Endothelial cell of umbilical vein (primary cell): ENCODE measurements around the gene NLRP3. TPM values are rescaled to one million over a fixed set of nuclear protein-coding genes. Genes with fewer than 3 reads are reported as not detected.

Experiments used
- BruUV-seq: library from RNA; stranded (reverse); fragments of 400-500 nt; replicated peaks from 2 replicates; lab custom pipeline; 2021; lab: Mats Ljungman, UMichigan
- CTCF ChIA-PET: fragments of 300-600, 350-600 bp; sonication (Branson Sonifier 250); formaldehyde crosslinking; loops from one replicate; lab custom pipeline; 2021; ENCODE audit warnings: antibody characterized with exemption, inconsistent platforms; lab: Charles Lee
- POLR2A ChIA-PET: fragments of 300-600, 350-600 bp; sonication (Branson Sonifier 250); formaldehyde crosslinking; loops from one replicate; lab custom pipeline; 2021; ENCODE audit warnings: antibody characterized with exemption, inconsistent platforms; lab: Charles Lee
- DNase-seq: peaks from one replicate; pipeline ENCODE4 v3.0.0-alpha.2; 2011; ENCODE audit warnings: low read depth, low spot score
- FAIRE-seq: peaks from 2 replicates; lab custom pipeline; 2011; peaks lifted over from hg19 to GRCh38; lab: Jason Lieb, UNC
- H2AFZ ChIP-seq: 2 replicates; pipeline ENCODE4 v1.6.0; 2012; ENCODE audit warnings: low read depth, low read length, control low read depth, inconsistent platforms
- H3K27ac ChIP-seq: 2 replicates; pipeline ENCODE4 v1.5.1; 2011; ENCODE audit warnings: low read depth, mild to moderate bottlenecking, control low read depth, low read length, moderate library complexity; ENCODE audit not compliant: insufficient read depth
- H3K27me3 ChIP-seq, 2 experiments: 2 replicates each; pipeline versions ENCODE4 v1.6.0 to v1.6.1; 2011; ENCODE audit warnings: low read length in 2 of 2, mixed read lengths in 1 of 2; ENCODE audit not compliant: control insufficient read depth in 2 of 2, insufficient read depth in 2 of 2
- H3K36me3 ChIP-seq, 2 experiments: 2 replicates in 1 of 2; 3 replicates in 1 of 2; pipeline ENCODE4 v1.5.1; 2011; ENCODE audit warnings: low read length in 2 of 2, mild to moderate bottlenecking in 1 of 2, moderate library complexity in 1 of 2; ENCODE audit not compliant: control insufficient read depth in 2 of 2, insufficient read depth in 2 of 2; ENCODE audit errors: extremely low read depth in 1 of 2
- H3K4me1 ChIP-seq: 3 replicates; pipeline ENCODE4 v1.5.1; 2011; ENCODE audit warnings: mild to moderate bottlenecking, low read length; ENCODE audit not compliant: control insufficient read depth, insufficient read depth; ENCODE audit errors: extremely low read depth
- H3K4me2 ChIP-seq: 2 replicates; pipeline ENCODE4 v1.6.1; 2011; ENCODE audit warnings: low read length, control low read depth, mixed read lengths; ENCODE audit not compliant: insufficient read depth
- H3K4me3 ChIP-seq, 3 experiments: fragments of 200-600 bp in 1 of 3; sonication (generic), shearing (Covaris generic) in 1 of 3; replicated peaks in 1 of 3; 2 replicates each; pipeline ENCODE4 v1.5.1; 2011 to 2016; ENCODE audit warnings: control low read depth in 3 of 3, low read length in 3 of 3, mild to moderate bottlenecking in 2 of 3, inconsistent platforms in 1 of 3, low read depth in 1 of 3, moderate library complexity in 1 of 3; ENCODE audit not compliant: insufficient read depth in 1 of 3
- H3K79me2 ChIP-seq: 2 replicates; pipeline ENCODE4 v1.6.0; 2012; ENCODE audit warnings: low read length, inconsistent platforms; ENCODE audit not compliant: control insufficient read depth, insufficient read depth
- H3K9ac ChIP-seq: replicated peaks from 2 replicates; pipeline ENCODE3; 2011; ENCODE audit warnings: low read length, control low read depth; ENCODE audit not compliant: insufficient read depth; ENCODE audit errors: extremely low read depth
- H3K9me1 ChIP-seq: replicated peaks from 3 replicates; pipeline ENCODE4 v1.6.0; 2011; ENCODE audit warnings: mild to moderate bottlenecking, low read length; ENCODE audit not compliant: control insufficient read depth, insufficient read depth; ENCODE audit errors: extremely low read depth
- H3K9me3 ChIP-seq: replicated peaks from 2 replicates; pipeline ENCODE4 v1.5.1; 2012; ENCODE audit warnings: low read length, inconsistent platforms; ENCODE audit not compliant: control insufficient read depth, insufficient read depth
- H4K20me1 ChIP-seq: replicated peaks from 2 replicates; pipeline ENCODE3; 2011; ENCODE audit warnings: mild to moderate bottlenecking, low read length; ENCODE audit not compliant: control insufficient read depth, insufficient read depth; ENCODE audit errors: extremely low read depth
- CTCF ChIP-seq, 2 donors: IDR thresholded peaks; 1 replicate in 1 of 2; 2 replicates in 1 of 2; pipeline ENCODE4 v1.5.1; 2011; ENCODE audit warnings: low read length in 2 of 2, mild to moderate bottlenecking in 2 of 2, moderate library complexity in 2 of 2, control low read depth in 1 of 2, inconsistent platforms in 1 of 2, low read depth in 1 of 2; ENCODE audit not compliant: insufficient read depth in 1 of 2; ENCODE audit errors: extremely low read depth in 1 of 2
- EZH2 ChIP-seq: IDR thresholded peaks from 2 replicates; pipeline ENCODE4 v1.6.1; 2012; ENCODE audit warnings: borderline replicate concordance, low read depth, mild to moderate bottlenecking, moderate library complexity, low read length, inconsistent platforms; ENCODE audit not compliant: severe bottlenecking
- FOS ChIP-seq: IDR thresholded peaks from 2 replicates; pipeline ENCODE4 v1.6.1; 2011; ENCODE audit warnings: mild to moderate bottlenecking, low read length, moderate library complexity, borderline replicate concordance; ENCODE audit not compliant: insufficient read depth
- GATA2 ChIP-seq: IDR thresholded peaks from 2 replicates; pipeline ENCODE4 v1.7.0; 2011; ENCODE audit warnings: low read depth, mild to moderate bottlenecking, moderate library complexity, mixed read lengths, low read length; ENCODE audit not compliant: insufficient read length, insufficient read depth
- JUN ChIP-seq: IDR thresholded peaks from 2 replicates; pipeline ENCODE4 v1.6.1; 2011; ENCODE audit warnings: borderline replicate concordance, low read depth; ENCODE audit not compliant: insufficient read length, insufficient read depth
- MAX ChIP-seq: IDR thresholded peaks from 2 replicates; pipeline ENCODE4 v1.6.1; 2011; ENCODE audit not compliant: insufficient read depth, insufficient read length
- MYC ChIP-seq: IDR thresholded peaks from one replicate; pipeline ENCODE4 v1.6.1; 2011; ENCODE audit warnings: mild to moderate bottlenecking, low read depth, low read length
- POLR2A ChIP-seq: IDR thresholded peaks from 2 replicates; pipeline ENCODE4 v1.6.1; 2012; ENCODE audit warnings: low read depth, mild to moderate bottlenecking, control low read depth, low read length
- POLR2AphosphoS5 ChIP-seq: IDR thresholded peaks from 2 replicates; pipeline ENCODE4 v1.6.1; 2012; ENCODE audit warnings: low read depth, mild to moderate bottlenecking, control low read depth, low read length, moderate library complexity; ENCODE audit not compliant: insufficient read depth
- dilution Hi-C: fragments of 300-500 bp; cut with MboI; formaldehyde crosslinking; loops from one replicate; pipeline ENCODE4 v1.15.0; 2019; ENCODE audit warnings: low sequenced_read_pairs; ENCODE audit not compliant: extremely low pct_ligation_motif_present
- intact Hi-C: fragments of 100-400 bp; cut with micrococcal nuclease; formaldehyde crosslinking; loops from one replicate; pipeline ENCODE4 v1.10.0; 2022
- polyA plus RNA-seq, 4 experiments: library from polyadenylated mRNA; depleted of rRNA in 3 of 4; stranded (reverse) in 3 of 4; unstranded in 1 of 4; fragments of >200 nt; gene quantifications; 2 replicates each; pipeline versions ENCODE4 v1.2.1 to v1.2.3, GENCODE V29; 2011 to 2012; ENCODE audit warnings: missing spikeins in 1 of 4
- total RNA-seq: library from RNA; stranded (reverse); gene quantifications from 2 replicates; pipeline ENCODE4 v1.2.3, GENCODE V29; 2021

NLRP3 gene
- total and polyA plus RNA-seq, 2 donors (not counting 3 experiments of a cell fraction or from before 2014, with no cell fraction given): 0.24 to 0.29 TPM

GRCh38 chr1:247472035-247472434 lies 56.1 kb downstream of the NLRP3 start:
- no peak for DNase-seq
- ChIA-PET POLR2A (no interaction called here), CTCF (no interaction called here)
- H2AFZ ChIP-seq: no peak overlapping the region
- dilution Hi-C loops (no loop called here), intact Hi-C loops (no loop called here)
- H3K4me2 ChIP-seq: no peak overlapping the region
- no peaks in the 10 kb centered on the region for H3K27me3 ChIP-seq
- H3K9me1 ChIP-seq: no peaks in the 10 kb centered on the region
- BruUV-seq: no TSS peak
- H3K9ac ChIP-seq: no peak overlapping the region
- TF ChIP-seq GATA2 (no peak), MAX (no peak), POLR2AphosphoS5 (no peak), JUN (no peak), FOS (no peak), POLR2A (no peak), MYC (no peak), CTCF (IDR thresholded peaks at IDR 0.05; ENCODE audit: extremely low read depth in 1 of 2, insufficient read depth in 1 of 2, low read depth in 1 of 2, low read length in 2 of 2) (no peak), EZH2 (no peak)
- no peaks in the 10 kb centered on the region for H3K79me2 ChIP-seq
- no peaks in the 10 kb centered on the region for H4K20me1 ChIP-seq
- no peak for FAIRE-seq
- no peak overlapping the region for H3K4me3 ChIP-seq
- H3K27ac ChIP-seq: no peak overlapping the region
- no peaks in the 10 kb centered on the region for H3K9me3 ChIP-seq
- no peaks in the 10 kb centered on the region for H3K4me1 ChIP-seq
- H3K36me3 ChIP-seq: no peaks in the 10 kb centered on the region
